ENCODE measurements around the gene FBLN5.
"Not testable (repeated sequence)": the region's sequence is repeated elsewhere in the genome, so short reads cannot be mapped to it uniquely, and the experiment has no call there.

FBLN5 gene

DNA sequence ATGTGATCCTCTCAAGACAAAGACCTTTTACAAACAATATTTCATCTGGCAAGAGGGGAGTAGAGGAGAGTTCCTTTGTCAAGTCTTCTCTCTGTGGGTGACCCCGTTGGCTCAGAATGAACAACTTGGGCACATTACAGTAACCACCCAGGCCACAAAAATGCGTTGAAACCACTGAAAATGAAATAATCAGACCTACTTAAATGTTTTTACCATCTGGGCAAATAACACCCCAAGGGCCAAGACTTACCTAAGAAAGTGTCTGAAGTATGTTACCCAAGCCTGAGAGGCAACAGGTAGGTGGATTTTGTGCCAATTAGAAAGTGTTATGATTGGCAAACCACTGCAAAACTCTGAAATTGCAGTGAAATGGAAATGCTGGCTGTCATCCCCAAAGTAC lies 81.4 kb downstream of the FBLN5 start:
- DNase-seq (ENCODE audit: low spot score), result no peak

DNA sequence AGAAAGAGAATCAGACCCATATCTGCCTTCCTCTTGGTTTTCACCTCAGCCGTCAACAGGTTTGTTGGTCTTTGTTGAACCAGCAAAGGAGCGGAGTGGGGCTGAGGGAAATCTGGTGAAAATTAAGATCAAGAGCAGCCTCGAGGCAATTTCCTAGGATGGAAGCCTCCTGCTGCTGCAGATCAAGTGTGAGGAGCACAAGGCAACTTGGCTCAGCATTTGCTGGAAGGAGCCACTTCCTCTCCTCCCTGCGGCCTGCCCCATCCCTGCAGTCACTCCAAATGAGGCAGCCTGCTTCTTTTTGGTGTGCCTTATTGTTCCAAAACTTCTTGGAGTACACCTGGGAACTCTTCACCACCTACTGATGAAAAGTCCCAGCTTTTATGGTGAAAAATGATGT lies 85.1 kb downstream of the FBLN5 start:
- DNase-seq (ENCODE audit: low spot score), result no peak

DNA sequence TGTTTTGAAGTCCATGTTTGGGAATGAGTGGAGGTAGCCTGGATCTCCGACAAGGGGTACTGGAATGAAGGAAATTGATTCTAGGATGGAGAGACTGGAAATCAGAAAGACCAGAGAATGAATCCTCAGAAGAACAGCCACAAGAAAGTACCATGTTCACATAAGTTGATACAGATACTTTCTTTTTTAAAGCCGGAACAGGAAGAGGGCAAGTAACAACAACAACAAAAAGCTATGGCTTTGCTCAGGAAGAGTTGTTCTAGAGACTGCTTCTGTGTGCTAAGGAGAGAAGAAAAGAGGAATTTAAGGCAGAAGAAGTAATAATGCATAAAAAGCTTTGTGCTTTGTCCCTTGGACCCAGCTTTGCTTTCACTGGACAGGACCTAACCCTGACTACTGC lies 86.4 kb downstream of the FBLN5 start:
- no peak for DNase-seq (ENCODE audit: low spot score)

DNA sequence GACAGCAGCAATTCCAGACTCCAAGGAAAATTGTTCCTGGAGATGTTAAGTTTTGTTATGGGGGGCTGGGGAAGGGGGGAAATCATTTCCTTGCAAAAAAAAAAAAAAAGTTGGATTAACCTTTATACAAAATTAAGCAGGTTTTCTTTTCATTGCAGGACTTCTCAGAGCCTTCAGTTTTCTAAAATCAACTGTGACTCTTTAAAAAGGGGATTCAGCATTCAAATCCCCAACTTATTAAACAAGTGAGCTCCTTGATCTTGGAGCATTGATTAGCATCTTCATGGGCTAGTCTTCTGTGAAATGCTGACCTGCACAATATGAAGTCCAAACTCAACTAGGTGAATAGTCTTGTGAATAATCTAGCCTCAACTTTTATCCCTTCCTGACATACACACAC lies 87.3 kb downstream of the FBLN5 start:
- no peak for DNase-seq (ENCODE audit: low spot score)

DNA sequence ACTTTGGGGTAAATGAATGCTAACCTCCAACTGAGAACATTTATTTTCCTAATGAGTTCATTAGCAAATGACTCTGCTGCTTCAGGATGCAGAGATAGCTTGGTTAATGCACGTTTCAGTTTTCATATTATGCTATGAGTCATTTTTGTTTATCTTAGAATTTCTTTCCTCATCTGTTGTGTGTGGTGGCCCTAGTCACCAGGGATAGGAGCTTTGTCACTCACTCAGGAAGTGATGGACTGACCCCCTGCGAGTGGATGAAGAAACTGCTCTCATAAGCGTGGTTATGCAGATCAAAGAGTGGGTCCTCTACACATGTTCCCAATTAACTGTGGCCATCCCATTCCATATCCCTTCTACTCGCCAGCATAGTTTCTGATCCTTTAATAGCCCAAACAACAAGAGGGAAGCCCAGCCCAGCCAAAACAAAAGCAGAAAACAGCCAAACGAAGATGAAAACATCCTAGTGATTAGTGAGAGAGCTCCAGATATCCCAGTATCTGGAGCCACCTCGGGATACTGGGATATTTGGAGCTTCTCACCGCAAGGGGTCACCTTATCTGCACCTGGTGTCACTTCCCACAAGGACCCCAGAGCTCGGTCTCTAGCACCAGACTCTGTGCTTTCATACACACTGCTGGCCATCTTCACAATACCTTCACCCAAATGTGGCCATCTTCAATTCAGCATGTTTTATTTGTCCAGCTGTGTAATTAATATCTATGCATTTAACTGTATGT lies 88.8 kb downstream of the FBLN5 start:
- DNase-seq (ENCODE audit: low spot score), result no peak

DNA sequence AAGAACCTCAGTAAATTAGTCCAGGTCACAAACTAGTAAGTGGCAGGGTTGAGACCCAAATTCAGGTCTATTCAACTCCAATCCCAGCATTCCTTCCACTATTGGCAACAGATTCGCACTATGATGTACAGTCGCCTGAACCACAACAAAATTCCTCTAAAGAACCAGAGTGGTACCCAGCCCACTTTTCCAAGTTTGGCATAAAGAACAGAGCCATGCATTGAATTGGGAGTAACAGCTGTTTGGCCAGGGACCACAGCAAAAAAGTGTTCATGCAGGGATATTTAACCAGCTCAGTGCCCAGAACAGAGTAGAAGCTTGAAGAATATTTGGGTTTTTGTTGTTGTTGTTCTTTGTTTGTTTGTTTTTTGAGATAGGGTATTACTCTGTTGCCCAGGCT lies 89.9 kb downstream of the FBLN5 start:
- DNase-seq (ENCODE audit: low spot score), result no peak

DNA sequence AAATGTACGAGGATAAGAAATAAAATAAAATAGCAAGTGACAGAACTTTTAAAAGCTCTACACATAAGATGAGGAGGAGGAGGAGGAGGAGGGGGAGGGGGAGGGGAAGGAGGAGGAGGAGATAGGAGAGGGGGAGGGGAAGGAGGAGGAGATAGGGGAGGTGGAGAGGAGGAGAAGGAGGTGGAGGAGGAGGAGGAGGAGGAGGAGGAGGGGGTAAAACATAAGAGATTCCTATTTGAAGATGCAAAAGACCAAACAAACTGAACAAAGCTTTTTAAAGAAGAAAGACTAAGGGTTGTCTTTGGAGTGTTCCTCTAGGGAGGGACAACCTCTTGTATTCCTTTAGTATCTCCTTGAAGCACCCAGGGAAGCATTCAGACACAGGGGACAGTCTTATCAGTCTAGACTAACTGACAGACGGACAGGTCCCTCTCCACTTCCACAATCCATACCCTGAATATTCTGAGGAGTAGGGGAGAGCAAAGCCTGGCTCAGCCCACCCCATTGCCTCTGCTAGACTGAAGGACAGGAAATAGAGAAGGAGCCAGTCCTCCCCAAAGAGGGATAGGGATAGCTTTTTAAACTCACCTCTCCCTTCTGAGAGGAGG lies 93.1 kb downstream of the FBLN5 start:
- DNase-seq (ENCODE audit: low spot score), result no peak

DNA sequence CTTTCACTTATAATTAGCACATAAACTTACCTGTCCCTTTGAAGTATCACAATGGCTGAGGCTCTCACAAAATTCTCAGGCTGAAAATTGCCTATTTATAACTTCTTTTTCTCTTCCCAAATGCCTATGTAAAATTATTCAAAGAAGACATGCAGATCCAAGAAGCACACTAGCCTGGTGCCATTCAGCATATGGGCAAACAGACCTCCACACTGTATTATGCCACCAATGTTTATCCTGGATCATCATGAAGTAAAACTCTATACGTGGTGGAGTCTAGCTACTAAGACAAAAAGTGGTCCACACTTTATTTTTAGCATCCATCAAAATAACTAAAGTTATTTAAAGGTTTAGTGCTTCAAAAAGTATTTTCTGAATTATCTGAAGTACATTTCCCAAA lies 95.9 kb downstream of the FBLN5 start:
- no peak for DNase-seq (ENCODE audit: low spot score)

DNA sequence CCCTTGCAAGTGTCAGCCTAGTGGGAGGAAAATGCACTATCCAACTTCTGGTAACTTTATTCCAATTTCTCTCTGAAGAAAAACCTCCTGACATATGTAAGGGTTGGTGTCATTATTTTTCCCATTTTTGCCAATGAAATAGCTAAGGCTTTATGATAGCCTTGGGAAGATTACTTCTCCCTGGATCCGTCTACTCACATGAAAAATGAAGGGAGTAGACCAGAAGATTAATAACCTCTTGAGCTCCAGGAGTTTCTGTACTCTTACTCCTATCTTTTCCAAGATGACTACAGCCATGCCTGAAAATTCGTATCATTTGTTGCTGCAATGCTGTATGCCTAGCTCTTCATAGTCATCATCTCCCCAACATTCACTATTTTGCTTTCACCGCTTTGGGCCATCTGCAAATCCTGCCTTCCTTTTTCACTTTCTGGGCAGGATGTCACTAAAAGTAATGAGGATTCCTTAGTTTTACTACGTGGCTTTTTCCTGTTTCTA lies 98.9 kb downstream of the FBLN5 start:
- no peak for DNase-seq (ENCODE audit: low spot score)

DNA sequence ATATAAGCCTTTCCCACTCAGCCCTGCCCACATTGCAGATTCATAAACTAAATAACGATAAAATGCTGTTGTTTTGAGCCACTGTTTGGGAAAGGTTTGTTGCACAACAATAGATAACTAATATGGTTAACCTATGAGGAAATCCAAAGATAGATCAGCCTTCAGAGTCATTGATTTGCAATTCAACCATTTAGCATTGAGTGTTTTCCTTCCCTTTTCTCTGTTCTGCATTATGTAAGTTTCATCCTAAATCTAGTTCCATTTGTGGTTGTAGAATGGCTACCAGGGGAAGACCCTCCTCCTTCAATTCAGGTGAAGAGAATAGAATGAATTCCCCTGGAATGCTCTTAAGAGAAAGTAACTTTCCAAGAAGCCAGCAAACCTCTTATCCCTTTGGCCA lies 99.8 kb downstream of the FBLN5 start:
- DNase-seq (ENCODE audit: low spot score), result no peak

DNA sequence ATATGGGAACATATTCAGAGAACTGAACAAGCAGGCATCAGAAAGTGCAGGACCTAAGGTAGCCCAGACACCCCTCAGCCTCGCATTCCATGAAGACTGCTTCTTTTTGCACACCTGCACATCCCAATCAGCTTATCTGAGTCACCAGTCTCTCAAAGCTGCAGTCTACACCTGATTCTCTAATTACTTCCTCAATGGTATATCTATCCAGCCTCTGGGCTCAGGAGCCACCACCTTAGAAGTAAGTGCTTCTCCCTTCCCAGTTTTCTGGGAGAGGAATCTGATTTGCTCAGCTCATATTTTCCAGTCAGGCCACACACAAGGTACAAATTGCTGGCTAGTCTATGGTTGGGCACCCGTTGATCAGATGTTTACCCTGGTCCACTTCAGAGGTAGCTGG lies 101.8 kb downstream of the FBLN5 start:
- no peak for DNase-seq (ENCODE audit: low spot score)

DNA sequence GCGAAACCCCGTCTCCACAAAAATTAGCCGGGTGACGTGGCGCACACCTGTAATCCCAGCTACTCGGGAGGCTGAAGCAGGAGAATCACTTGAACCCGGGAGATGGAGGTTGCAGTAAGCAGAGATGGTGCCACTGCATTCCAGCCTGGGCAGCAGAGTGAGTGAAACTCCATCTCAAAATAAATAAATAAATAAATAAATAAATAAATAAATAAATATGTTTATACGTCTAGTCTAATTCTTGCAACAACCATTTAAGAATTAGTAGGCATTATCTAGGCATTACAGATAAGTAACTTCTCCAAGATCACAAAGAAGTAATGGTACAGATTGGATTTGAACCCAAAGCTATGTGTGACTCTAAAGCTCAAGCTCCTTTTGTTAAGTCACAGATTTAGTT lies 102.4 kb downstream of the FBLN5 start:
- DNase-seq (ENCODE audit: low spot score), result not testable (repeated sequence)

DNA sequence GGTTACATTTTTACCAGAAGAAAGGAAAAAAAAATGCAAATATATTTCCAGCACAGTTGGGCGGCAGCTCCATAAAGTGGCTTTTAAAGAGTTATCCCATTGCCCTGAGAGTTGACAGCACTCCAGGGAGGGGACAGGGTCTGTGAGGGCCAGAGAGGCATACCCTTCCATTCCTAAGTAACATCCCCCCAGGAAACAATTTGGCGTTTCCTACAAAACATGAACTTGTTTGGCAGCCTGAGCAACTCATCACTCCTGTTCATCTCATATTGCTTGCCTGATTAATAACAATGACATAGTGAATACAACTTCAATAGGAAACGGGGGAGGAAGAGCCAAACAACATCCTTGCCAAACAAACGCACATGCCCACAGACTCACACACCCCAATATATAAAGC lies 103.5 kb downstream of the FBLN5 start:
- DNase-seq (ENCODE audit: low spot score), result no peak

DNA sequence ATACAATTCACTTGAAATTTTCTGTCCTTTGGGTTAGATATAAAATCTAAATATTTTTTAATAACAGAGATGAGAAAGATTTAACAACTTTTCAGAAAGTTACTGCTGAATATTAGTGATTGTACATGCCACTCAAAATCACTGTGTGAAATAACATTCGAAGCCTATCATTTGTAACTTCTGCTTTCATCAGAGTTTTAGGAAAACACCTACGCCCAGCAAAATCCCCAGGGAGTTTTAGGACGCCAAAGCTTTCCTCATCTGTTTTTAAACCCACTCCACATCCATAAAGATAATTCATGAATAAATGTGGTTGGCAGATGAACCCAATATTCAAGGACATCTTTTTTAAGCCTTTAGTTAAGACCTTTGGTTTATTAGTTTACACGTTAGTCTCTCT lies 104.1 kb downstream of the FBLN5 start:
- no peak for DNase-seq (ENCODE audit: low spot score)

DNA sequence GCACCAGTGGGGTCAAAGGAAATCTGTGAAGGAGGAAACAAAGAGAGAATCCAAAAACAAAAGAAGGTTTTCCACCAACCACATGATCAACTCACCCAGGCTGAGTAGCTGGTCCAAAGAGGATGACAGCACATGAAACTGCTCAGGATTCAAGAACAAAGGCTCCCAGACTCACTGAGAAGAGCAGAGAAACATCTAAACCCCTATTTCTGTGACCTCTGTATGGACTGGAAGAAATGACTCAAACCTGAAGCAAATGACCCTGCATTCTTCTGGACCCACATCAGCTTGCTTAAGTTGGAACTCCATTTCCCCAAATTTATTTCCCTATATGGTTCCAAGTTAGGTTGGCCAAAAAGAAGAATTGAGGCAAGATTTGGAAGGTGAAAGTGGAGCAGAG lies 106.4 kb downstream of the FBLN5 start:
- DNase-seq (ENCODE audit: low spot score), result no peak

DNA sequence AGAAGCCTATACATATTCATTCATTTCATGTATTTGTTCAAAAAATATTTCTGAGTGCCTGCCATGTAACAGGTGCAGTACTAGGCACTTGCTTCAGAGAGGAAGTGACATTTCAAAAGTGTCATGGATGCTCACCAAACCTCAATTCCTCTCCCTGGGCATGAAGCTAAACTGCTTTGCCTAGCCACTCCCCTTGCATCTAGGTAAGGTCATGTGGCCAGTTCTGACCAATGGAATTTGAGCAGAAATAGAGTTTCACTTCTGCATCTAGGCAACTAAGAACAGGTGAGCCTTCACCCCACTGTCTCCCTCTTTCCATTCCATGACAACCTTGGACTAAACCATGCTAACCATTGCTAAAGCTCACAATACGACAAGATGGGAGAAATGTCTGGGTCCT lies 107.7 kb downstream of the FBLN5 start:
- peak; percentile 87 for DNase-seq (ENCODE audit: low spot score)

DNA sequence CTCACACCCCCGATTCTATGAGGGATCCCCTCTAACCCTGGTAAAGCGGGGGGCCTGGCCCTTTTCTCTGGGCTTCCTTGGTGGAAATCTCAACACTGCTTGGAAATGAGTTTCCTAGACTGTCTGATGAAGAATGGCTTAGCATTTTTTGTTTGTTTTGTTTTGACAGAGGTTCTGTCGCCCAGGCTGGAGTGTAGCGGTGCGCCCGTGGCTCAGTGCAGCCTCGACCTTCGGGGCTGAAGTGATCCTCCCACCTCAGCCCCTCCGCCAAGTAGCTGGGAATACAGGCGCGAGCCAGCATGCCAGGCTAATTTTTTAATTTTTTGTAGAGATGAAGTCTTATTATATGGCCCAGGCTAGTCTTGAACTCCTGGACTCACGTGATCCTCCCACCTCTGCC lies 110.4 kb downstream of the FBLN5 start:
- DNase-seq (ENCODE audit: low spot score), result no peak

DNA sequence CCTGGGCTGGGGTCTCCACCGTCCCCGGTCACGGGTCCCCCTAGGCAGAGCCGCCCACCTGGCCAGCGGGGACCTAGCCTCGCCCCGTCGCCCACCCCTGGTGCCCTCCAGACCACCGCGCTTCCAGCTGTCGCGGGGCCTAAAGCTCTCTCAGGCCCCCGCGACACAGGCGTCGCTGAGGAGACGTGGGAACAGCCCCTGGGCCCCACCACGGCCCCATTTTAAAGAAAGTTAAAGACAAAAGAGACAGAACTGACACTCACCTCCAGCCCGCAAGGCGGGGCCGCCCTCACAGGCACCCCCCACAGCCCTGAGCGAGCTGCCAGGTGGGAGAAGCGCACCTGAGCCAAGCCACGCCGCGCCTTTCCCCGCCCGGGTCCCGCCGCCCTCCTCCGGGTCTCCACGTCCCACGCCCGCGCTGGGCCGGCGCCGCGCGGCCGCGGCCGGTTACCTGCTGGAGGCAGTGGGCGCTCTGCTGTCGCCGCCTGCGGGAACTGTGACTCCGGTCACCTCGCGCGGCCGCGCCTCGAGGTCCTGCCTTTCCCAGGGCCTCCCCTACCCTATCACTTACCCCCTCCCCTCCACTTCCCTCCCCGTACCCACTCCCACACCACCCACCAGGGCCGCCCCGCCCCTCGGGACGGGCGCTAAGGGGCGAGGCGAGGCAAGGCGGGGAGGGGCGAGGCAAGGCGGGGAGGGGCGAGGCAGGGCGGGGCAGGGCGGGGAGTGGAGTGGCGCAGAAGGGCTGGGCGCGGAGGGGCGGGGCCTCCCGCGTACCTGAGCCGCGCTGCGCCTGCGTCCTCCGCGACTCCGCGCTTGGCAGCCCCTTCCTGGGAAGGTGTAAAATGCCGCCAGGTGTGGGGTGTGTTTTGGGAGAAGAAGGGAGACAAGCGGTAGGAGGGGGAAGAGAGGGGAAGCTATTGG lies 111.3 kb downstream of the FBLN5 start:
- DNase-seq (ENCODE audit: low spot score), result peak; percentile 65

DNA sequence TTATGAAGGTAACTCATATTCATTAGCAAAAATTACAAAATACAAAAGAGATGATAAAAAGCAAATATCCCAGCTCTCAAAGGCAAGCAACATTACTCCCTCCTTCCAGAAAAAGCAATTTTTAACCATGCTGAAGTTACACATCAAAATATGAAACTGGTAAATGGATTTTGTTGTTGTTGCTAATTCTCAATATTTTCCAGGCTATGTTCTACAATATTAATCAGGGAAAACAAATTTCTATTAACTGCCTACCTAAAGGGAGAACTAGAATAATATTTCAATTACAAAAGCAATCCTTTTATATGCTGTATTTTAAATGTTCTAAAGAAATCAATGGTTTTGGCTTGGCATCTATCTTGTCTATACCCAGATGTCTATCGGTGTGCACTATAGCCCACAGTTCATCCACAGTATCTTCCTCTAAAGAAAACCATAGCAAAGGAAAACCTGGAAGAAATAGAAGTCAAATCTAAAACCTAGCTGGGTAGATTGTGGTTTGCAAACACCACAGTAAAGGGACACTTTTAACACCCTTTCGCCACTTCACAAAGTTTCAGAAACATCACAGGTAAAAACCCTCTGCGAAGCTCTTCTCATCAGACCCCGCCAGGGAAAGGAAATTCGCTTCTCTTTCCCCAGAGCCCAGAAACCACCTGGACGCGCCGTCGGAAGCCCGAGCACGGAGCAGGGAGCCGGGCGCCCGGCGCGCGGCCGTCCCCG lies 112.1 kb downstream of the FBLN5 start:
- no peak for DNase-seq (ENCODE audit: low spot score)

DNA sequence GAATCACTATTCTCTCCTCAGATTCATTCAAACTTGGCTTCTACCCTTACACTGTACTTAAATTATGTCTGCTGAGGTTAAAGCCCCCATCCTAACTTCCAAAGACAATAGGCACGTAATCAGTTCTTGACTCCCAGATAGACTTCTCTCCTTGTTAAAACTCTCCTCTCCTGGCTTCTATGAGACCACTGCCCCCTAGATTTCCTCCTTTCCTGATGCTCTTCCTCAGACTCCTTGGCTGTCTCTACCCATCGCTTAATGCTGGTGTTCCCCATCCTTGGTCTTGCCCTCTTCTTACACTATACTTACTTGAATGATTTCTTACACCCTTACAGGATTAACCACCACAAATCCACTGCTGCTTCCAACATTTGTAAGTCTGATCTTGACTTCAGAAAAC lies 112.9 kb downstream of the FBLN5 start:
- DNase-seq (ENCODE audit: low spot score), result no peak

DNA sequence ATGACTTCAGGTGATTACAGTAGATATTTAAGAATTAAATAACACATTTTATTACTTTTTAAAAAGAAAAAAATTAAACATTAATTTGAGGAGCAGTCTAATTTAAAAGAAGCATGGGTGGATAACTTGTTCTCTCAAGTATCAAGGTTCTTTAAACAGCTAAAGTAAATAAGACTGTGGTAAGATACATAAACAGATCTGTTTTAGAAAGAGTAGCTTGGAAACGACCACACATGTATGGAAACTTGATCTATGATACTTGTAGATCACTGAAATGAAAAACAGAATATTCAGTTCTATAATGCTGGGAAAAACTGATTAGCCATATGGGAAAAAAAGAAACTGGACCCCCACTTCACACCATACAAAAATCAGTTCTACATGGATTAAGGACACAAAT lies 116.2 kb downstream of the FBLN5 start:
- DNase-seq (ENCODE audit: low spot score), result no peak

DNA sequence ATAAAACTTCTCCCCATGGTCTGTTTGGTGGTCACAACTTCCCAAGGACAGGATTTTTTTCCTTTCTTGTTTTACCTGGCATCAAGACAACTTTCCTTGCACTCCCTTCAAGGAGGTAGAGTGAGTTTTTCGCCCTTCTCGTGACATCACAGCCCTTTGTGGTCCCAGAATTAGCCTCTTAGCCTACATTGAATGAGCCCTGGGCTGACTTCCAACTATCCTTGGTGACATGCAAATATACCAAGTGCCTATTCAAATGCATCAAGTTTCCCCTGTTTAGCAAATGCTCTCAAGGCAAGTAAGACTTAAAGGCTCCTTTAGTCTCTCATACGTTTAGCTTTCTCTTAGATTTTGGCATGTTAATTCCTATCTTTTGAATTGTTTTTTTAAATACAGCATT lies 116.7 kb downstream of the FBLN5 start:
- peak; percentile 71 for DNase-seq (ENCODE audit: low spot score)
